Measurements from ENCODE around the gene CTNNA2. TPM values are rescaled to one million over a fixed set of nuclear protein-coding genes. Genes with fewer than 3 reads are reported as not detected.

The CTNNA2 gene
- total RNA-seq, 5 donors from 2014 or later (not counting 1 experiment from before 2014, with no cell fraction given): not detected

DNA sequence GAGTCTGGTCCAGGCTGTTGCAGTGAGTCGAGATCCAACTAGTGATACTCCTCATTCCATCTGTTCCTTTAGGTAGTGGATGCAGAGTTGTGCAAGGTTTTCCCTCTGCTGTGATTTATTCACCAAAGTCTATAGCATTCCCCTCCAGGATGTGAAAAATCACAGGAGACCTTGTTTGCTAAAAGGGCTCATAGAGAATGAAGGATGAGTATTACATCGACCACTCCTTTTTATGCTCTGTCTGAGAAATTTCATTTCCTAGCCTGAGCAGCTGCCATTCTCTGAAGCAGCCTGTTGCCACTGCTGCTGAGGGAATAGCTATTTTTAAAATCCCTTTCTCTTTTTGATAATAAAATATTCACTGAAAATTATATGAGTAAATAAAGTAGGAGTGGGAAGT, 925.8 kb downstream of the CTNNA2 start:
- Mint-ChIP-seq H3K4me1 (no peaks in the 10 kb centered on the region), H3K27me3 (no peaks in the 10 kb centered on the region), H3K9me3 (peaks cover under 1 to 20% (median 7%) of the 10 kb centered on the region in 3 donors), H3K4me3 (no peak overlapping the region), H3K27ac (no peak overlapping the region), H3K36me3 (no peaks in the 10 kb centered on the region)
- H3K27me3 ChIP-seq (replicated peaks in 1 of 2; ENCODE audit: control insufficient read depth in 2 of 2, extremely low read depth in 1 of 2, insufficient read depth in 2 of 2, low read length in 1 of 2): no peaks in the 10 kb centered on the region
- H3K36me3 ChIP-seq (ENCODE audit: control insufficient read depth in 2 of 2, extremely low read depth in 1 of 2, insufficient read depth in 1 of 2, low read length in 1 of 2): no peaks in the 10 kb centered on the region
- WGBS (ENCODE audit: insufficient coverage): 100% methylated on average over 1 of the region's 2 CpGs
- no peaks in the 10 kb centered on the region for H3K9me3 ChIP-seq
- H3K27ac ChIP-seq (ENCODE audit: low read length): no peak overlapping the region
- ChIA-PET POLR2A (no interaction called here), CTCF (no interaction called here)
- ATAC-seq (replicated peaks in 1 of 4): no peak
- H3K4me3 ChIP-seq (ENCODE audit: control insufficient read depth in 1 of 2, extremely low read depth in 1 of 2, low read length in 1 of 2): no peak overlapping the region
- DNase-seq: no peak
- no peaks in the 10 kb centered on the region for H3K4me1 ChIP-seq (ENCODE audit: control insufficient read depth in 1 of 2, extremely low read depth in 1 of 2, insufficient read depth in 2 of 2, low read length in 2 of 2)

DNA sequence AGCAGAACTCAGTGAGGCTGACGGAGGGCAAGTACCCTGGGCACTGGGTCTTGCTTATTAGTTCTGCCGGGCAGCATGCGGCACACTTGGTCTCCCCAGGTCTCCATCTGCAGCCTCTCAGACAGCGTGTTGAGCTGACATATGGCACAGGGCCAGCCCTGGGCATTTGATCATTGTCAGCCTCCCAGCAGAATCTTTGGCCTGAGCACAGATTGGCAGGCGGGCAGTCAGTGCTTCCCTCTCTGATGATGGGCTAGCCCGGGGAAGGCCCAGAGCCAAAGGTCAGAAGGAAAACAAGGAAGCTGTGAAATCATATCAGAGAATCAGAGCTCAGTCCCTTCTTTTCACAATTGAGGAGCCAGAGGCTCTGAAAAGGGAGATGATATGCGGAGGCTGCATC, 941.8 kb downstream of the CTNNA2 start:
- Histone ChIP-seq H3K4me1 (ENCODE audit: control insufficient read depth in 1 of 2, extremely low read depth in 1 of 2, insufficient read depth in 2 of 2, low read length in 2 of 2) (no peaks in the 10 kb centered on the region), H3K27ac (ENCODE audit: low read length) (no peak overlapping the region), H3K9me3 (no peaks in the 10 kb centered on the region), H3K36me3 (ENCODE audit: control insufficient read depth in 2 of 2, extremely low read depth in 1 of 2, insufficient read depth in 1 of 2, low read length in 1 of 2) (no peaks in the 10 kb centered on the region), H3K4me3 (ENCODE audit: control insufficient read depth in 1 of 2, extremely low read depth in 1 of 2, low read length in 1 of 2) (no peak overlapping the region), H3K27me3 (replicated peaks in 1 of 2; ENCODE audit: control insufficient read depth in 2 of 2, extremely low read depth in 1 of 2, insufficient read depth in 2 of 2, low read length in 1 of 2) (no peaks in the 10 kb centered on the region)
- H3K27ac Mint-ChIP-seq: no peak overlapping the region
- H3K27me3 Mint-ChIP-seq: no peaks in the 10 kb centered on the region
- 85% methylated on average over 6 of the region's 7 CpGs for WGBS (ENCODE audit: insufficient coverage)
- no peaks in the 10 kb centered on the region for H3K36me3 Mint-ChIP-seq
- no peak overlapping the region for H3K4me3 Mint-ChIP-seq
- H3K4me1 Mint-ChIP-seq: no peaks in the 10 kb centered on the region
- CTCF ChIA-PET: no interaction called here
- peaks cover 3 to 18% (median 13%) of the 10 kb centered on the region in 3 donors for H3K9me3 Mint-ChIP-seq
- ATAC-seq (replicated peaks in 1 of 4): no peak
- POLR2A ChIA-PET: no interaction called here
- no peak for DNase-seq

DNA sequence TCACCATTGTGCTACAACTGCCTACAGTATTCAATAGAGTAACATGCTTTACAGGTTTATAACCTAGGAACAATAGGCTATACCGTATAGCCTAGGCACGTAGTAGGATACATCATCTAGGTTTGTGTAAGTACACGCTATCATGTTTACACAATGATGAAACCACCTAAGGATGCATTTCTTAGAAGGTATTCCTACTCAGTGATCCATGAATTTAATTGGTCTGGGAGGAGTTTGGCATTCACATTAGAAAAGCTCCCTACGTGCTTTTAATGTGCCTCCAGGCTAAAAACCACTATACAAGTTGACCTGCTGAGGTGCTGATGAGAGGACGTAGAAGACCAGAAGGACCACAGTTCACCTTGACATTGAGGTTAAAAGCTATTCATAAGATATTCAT, 946.2 kb downstream of the CTNNA2 start:
- H3K27me3 ChIP-seq (replicated peaks in 1 of 2; ENCODE audit: control insufficient read depth in 2 of 2, extremely low read depth in 1 of 2, insufficient read depth in 2 of 2, low read length in 1 of 2): no peaks in the 10 kb centered on the region
- H3K4me3 Mint-ChIP-seq: no peak overlapping the region
- no CpG with 5 or more reads among the region's 5 CpGs for WGBS (ENCODE audit: insufficient coverage)
- no peaks in the 10 kb centered on the region for H3K27me3 Mint-ChIP-seq
- peaks cover 14 to 30% (median 25%) of the 10 kb centered on the region in 3 donors for H3K9me3 Mint-ChIP-seq
- DNase-seq: no peak
- H3K27ac ChIP-seq (ENCODE audit: low read length): no peak overlapping the region
- ATAC-seq (replicated peaks in 1 of 4): no peak
- H3K4me1 Mint-ChIP-seq: no peaks in the 10 kb centered on the region
- POLR2A ChIA-PET: no interaction called here
- H3K36me3 Mint-ChIP-seq: no peaks in the 10 kb centered on the region
- CTCF ChIA-PET: no interaction called here
- H3K27ac Mint-ChIP-seq: no peak overlapping the region
- H3K4me1 ChIP-seq (ENCODE audit: control insufficient read depth in 1 of 2, extremely low read depth in 1 of 2, insufficient read depth in 2 of 2, low read length in 2 of 2): no peaks in the 10 kb centered on the region
- no peaks in the 10 kb centered on the region for H3K36me3 ChIP-seq (ENCODE audit: control insufficient read depth in 2 of 2, extremely low read depth in 1 of 2, insufficient read depth in 1 of 2, low read length in 1 of 2)
- no peak overlapping the region for H3K4me3 ChIP-seq (ENCODE audit: control insufficient read depth in 1 of 2, extremely low read depth in 1 of 2, low read length in 1 of 2)
- no peaks in the 10 kb centered on the region for H3K9me3 ChIP-seq

- Histone ChIP-seq H3K27ac (ENCODE audit: low read length) (no peak overlapping the region), H3K36me3 (ENCODE audit: control insufficient read depth in 2 of 2, extremely low read depth in 1 of 2, insufficient read depth in 1 of 2, low read length in 1 of 2) (no peaks in the 10 kb centered on the region), H3K4me1 (ENCODE audit: control insufficient read depth in 1 of 2, extremely low read depth in 1 of 2, insufficient read depth in 2 of 2, low read length in 2 of 2) (no peaks in the 10 kb centered on the region), H3K27me3 (replicated peaks in 1 of 2; ENCODE audit: control insufficient read depth in 2 of 2, extremely low read depth in 1 of 2, insufficient read depth in 2 of 2, low read length in 1 of 2) (no peaks in the 10 kb centered on the region), H3K9me3 (no peaks in the 10 kb centered on the region), H3K4me3 (ENCODE audit: control insufficient read depth in 1 of 2, extremely low read depth in 1 of 2, low read length in 1 of 2) (no peak overlapping the region)
- peaks cover 14 to 25% (median 22%) of the 10 kb centered on the region in 3 donors for H3K9me3 Mint-ChIP-seq
- H3K27me3 Mint-ChIP-seq: no peaks in the 10 kb centered on the region
- CTCF ChIA-PET: no interaction called here
- H3K4me1 Mint-ChIP-seq: no peaks in the 10 kb centered on the region
- H3K4me3 Mint-ChIP-seq: no peak overlapping the region
- WGBS (ENCODE audit: insufficient coverage): 71% methylated on average over 1 of the region's 3 CpGs
- no peaks in the 10 kb centered on the region for H3K36me3 Mint-ChIP-seq
- POLR2A ChIA-PET: no interaction called here
- H3K27ac Mint-ChIP-seq: no peak overlapping the region
- ATAC-seq (replicated peaks in 1 of 4): no peak
- no peak for DNase-seq
Observed at GRCh38 chr2:80461505-80462197, 948.8 kb downstream of the CTNNA2 start.

DNA sequence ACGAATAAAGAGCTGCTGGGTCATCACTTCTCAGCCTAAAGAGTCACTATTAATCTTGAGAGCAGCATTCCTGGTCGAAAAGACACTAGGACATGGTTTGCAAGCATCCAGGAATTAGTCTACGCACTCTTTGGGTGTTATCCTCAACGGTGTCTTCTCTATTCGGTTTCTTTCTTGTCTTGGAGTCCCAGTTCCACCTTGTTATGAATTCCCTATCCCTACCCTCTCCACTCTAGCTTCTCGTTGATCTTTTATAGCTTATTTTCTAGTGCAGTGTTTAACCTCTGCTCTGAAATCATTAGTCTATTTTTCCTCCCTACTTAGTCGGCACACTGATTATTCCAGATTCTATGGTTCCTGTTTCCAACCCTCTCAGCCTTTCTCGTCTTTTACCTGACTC, 949.8 kb downstream of the CTNNA2 start:
- Histone ChIP-seq H3K36me3 (ENCODE audit: control insufficient read depth in 2 of 2, extremely low read depth in 1 of 2, insufficient read depth in 1 of 2, low read length in 1 of 2) (no peaks in the 10 kb centered on the region), H3K27me3 (replicated peaks in 1 of 2; ENCODE audit: control insufficient read depth in 2 of 2, extremely low read depth in 1 of 2, insufficient read depth in 2 of 2, low read length in 1 of 2) (no peaks in the 10 kb centered on the region), H3K9me3 (no peaks in the 10 kb centered on the region), H3K4me1 (ENCODE audit: control insufficient read depth in 1 of 2, extremely low read depth in 1 of 2, insufficient read depth in 2 of 2, low read length in 2 of 2) (no peaks in the 10 kb centered on the region), H3K4me3 (ENCODE audit: control insufficient read depth in 1 of 2, extremely low read depth in 1 of 2, low read length in 1 of 2) (no peak overlapping the region), H3K27ac (ENCODE audit: low read length) (no peak overlapping the region)
- H3K4me3 Mint-ChIP-seq: no peak overlapping the region
- ChIA-PET POLR2A (interaction anchor here in 1 of 2 donors (0.6 kb wide), 1 partner anchor 1664 kb away, joined by 9 read pairs; no protein-coding TSS in a partner anchor), CTCF (no interaction called here)
- H3K27ac Mint-ChIP-seq: no peak overlapping the region
- H3K9me3 Mint-ChIP-seq: peaks cover 14 to 21% (median 21%) of the 10 kb centered on the region in 3 donors
- DNase-seq (no peak), ATAC-seq (replicated peaks in 1 of 4) (no peak)
- 60% methylated on average over 7 of the region's 8 CpGs for WGBS (ENCODE audit: insufficient coverage)
- no peaks in the 10 kb centered on the region for H3K36me3 Mint-ChIP-seq
- no peaks in the 10 kb centered on the region for H3K27me3 Mint-ChIP-seq
- no peaks in the 10 kb centered on the region for H3K4me1 Mint-ChIP-seq

- 0% methylated on average over 1 of the region's 1 CpG for WGBS (ENCODE audit: insufficient coverage)
- Mint-ChIP-seq H3K4me1 (no peaks in the 10 kb centered on the region), H3K9me3 (peaks cover 14 to 24% (median 20%) of the 10 kb centered on the region in 3 donors), H3K27ac (no peak overlapping the region), H3K4me3 (no peak overlapping the region), H3K36me3 (no peaks in the 10 kb centered on the region), H3K27me3 (no peaks in the 10 kb centered on the region)
- DNase-seq (no peak), ATAC-seq (replicated peaks in 1 of 4) (no peak)
- Histone ChIP-seq H3K4me1 (ENCODE audit: control insufficient read depth in 1 of 2, extremely low read depth in 1 of 2, insufficient read depth in 2 of 2, low read length in 2 of 2) (no peaks in the 10 kb centered on the region), H3K9me3 (no peaks in the 10 kb centered on the region), H3K36me3 (ENCODE audit: control insufficient read depth in 2 of 2, extremely low read depth in 1 of 2, insufficient read depth in 1 of 2, low read length in 1 of 2) (no peaks in the 10 kb centered on the region), H3K4me3 (ENCODE audit: control insufficient read depth in 1 of 2, extremely low read depth in 1 of 2, low read length in 1 of 2) (no peak overlapping the region), H3K27ac (ENCODE audit: low read length) (no peak overlapping the region), H3K27me3 (replicated peaks in 1 of 2; ENCODE audit: control insufficient read depth in 2 of 2, extremely low read depth in 1 of 2, insufficient read depth in 2 of 2, low read length in 1 of 2) (no peaks in the 10 kb centered on the region)
- CTCF ChIA-PET: no interaction called here
- POLR2A ChIA-PET: no interaction called here
Observed at GRCh38 chr2:80464275-80464674, 951.4 kb downstream of the CTNNA2 start.
